ENCODE data around the gene CALML4.
A peak's percentile ranks its signal among the peaks of the same experiment; 100 is the strongest.
"Not testable (repeated sequence)": the region's sequence is repeated elsewhere in the genome, so short reads cannot be mapped to it uniquely, and the experiment has no call there.

Gene CALML4, protein sequence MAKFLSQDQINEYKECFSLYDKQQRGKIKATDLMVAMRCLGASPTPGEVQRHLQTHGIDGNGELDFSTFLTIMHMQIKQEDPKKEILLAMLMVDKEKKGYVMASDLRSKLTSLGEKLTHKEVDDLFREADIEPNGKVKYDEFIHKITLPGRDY

GRCh38 chr15:68204776-68205557 lies at the start of gene CALML4:
CALML4 (minus strand) TSS chr15:68205332; CDS start chr15:68205247, 85 bp downstream.
- Histone ChIP-seq H3K36me3 (ENCODE audit: control insufficient read depth in 1 of 2, insufficient read depth in 2 of 2, low read length in 2 of 2) (no peaks in the 10 kb centered on the region), H3K27me3 (ENCODE audit: control insufficient read depth in 1 of 2, insufficient read depth in 2 of 2, low read length in 2 of 2) (no peaks in the 10 kb centered on the region), H3K4me1 (ENCODE audit: control insufficient read depth in 1 of 2, insufficient read depth in 2 of 2, low read length in 2 of 2) (peaks cover 45 to 61% of the 10 kb centered on the region in 2 donors), H3K9ac (ENCODE audit: low read depth in 1 of 2, low read length in 2 of 2) (peak within 1 kb of the TSS; percentile 73 to 83), H3K9me3 (ENCODE audit: control insufficient read depth in 1 of 2, low read length in 2 of 2) (no peaks in the 10 kb centered on the region), H3K27ac (ENCODE audit: low read depth, low read length) (peak within 1 kb of the TSS; percentile 86), H3K4me3 (ENCODE audit: low read depth in 1 of 2, low read length in 2 of 2) (peak within 1 kb of the TSS; percentile 82 to 94)

DNA sequence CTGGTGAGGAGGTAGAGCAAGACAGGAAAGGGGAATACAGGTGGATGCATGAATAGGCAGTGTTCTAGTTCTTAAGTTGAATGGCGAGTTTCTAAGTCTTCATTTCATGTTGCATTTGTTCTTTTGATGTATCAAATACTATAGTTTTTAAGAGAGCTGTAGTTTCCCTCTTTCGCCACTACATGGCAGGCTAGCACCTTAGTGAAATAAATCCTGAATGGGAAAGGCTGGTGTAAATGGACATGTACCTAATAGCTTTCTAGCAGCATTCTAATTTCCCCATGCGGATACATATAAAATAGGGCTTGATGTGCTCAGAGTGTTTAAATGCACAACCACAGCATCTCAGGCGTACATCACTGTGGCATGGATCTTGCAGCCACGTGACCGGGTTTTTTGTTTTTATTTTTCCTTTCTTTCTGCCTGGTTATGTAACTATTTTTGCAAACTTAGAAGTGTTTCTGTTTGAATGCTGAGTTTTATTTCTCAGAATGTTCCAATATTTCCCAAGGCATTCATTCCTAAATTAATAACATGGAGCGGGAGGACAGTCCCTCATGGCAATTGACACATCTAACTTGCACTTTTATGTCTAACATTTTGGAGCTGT lies 47.9 kb upstream of the CALML4 start:
- Histone ChIP-seq H3K36me3 (ENCODE audit: control insufficient read depth in 1 of 2, insufficient read depth in 2 of 2, low read length in 2 of 2) (no peaks in the 10 kb centered on the region), H3K9ac (ENCODE audit: low read depth in 1 of 2, low read length in 2 of 2) (no peak overlapping the region), H3K4me1 (ENCODE audit: control insufficient read depth in 1 of 2, insufficient read depth in 2 of 2, low read length in 2 of 2) (no peaks in the 10 kb centered on the region), H3K4me3 (ENCODE audit: low read depth in 1 of 2, low read length in 2 of 2) (no peak overlapping the region), H3K27me3 (ENCODE audit: control insufficient read depth in 1 of 2, insufficient read depth in 2 of 2, low read length in 2 of 2) (no peaks in the 10 kb centered on the region), H3K9me3 (ENCODE audit: control insufficient read depth in 1 of 2, low read length in 2 of 2) (no peaks in the 10 kb centered on the region), H3K27ac (ENCODE audit: low read depth, low read length) (no peak overlapping the region)

- Histone ChIP-seq H3K27me3 (ENCODE audit: control insufficient read depth in 1 of 2, insufficient read depth in 2 of 2, low read length in 2 of 2) (no peaks in the 10 kb centered on the region), H3K4me1 (ENCODE audit: control insufficient read depth in 1 of 2, insufficient read depth in 2 of 2, low read length in 2 of 2) (no peaks in the 10 kb centered on the region), H3K9ac (ENCODE audit: low read depth in 1 of 2, low read length in 2 of 2) (no peak overlapping the region), H3K9me3 (ENCODE audit: control insufficient read depth in 1 of 2, low read length in 2 of 2) (peaks cover 0 to 6% of the 10 kb centered on the region in 2 donors), H3K27ac (ENCODE audit: low read depth, low read length) (no peak overlapping the region), H3K36me3 (ENCODE audit: control insufficient read depth in 1 of 2, insufficient read depth in 2 of 2, low read length in 2 of 2) (no peaks in the 10 kb centered on the region), H3K4me3 (ENCODE audit: low read depth in 1 of 2, low read length in 2 of 2) (no peak overlapping the region)
Measured at GRCh38 chr15:68249058-68249713, 44.1 kb upstream of the CALML4 start.

- no peaks in the 10 kb centered on the region for H3K27me3 ChIP-seq (ENCODE audit: control insufficient read depth in 1 of 2, insufficient read depth in 2 of 2, low read length in 2 of 2)
- H3K9me3 ChIP-seq (ENCODE audit: control insufficient read depth in 1 of 2, low read length in 2 of 2): peaks cover 0 to 9% of the 10 kb centered on the region in 2 donors
- H3K36me3 ChIP-seq (ENCODE audit: control insufficient read depth in 1 of 2, insufficient read depth in 2 of 2, low read length in 2 of 2): no peaks in the 10 kb centered on the region
- no peak overlapping the region for H3K27ac ChIP-seq (ENCODE audit: low read depth, low read length)
- no peak overlapping the region for H3K9ac ChIP-seq (ENCODE audit: low read depth in 1 of 2, low read length in 2 of 2)
- no peak overlapping the region for H3K4me3 ChIP-seq (ENCODE audit: low read depth in 1 of 2, low read length in 2 of 2)
- H3K4me1 ChIP-seq (ENCODE audit: control insufficient read depth in 1 of 2, insufficient read depth in 2 of 2, low read length in 2 of 2): no peaks in the 10 kb centered on the region
Measured at GRCh38 chr15:68244235-68244634, 39.1 kb upstream of the CALML4 start.

- H3K9ac ChIP-seq (ENCODE audit: low read depth in 1 of 2, low read length in 2 of 2): no peak overlapping the region
- no peak overlapping the region for H3K27ac ChIP-seq (ENCODE audit: low read depth, low read length)
- H3K4me1 ChIP-seq (ENCODE audit: control insufficient read depth in 1 of 2, insufficient read depth in 2 of 2, low read length in 2 of 2): no peaks in the 10 kb centered on the region
- H3K36me3 ChIP-seq (ENCODE audit: control insufficient read depth in 1 of 2, insufficient read depth in 2 of 2, low read length in 2 of 2): no peaks in the 10 kb centered on the region
- H3K9me3 ChIP-seq (ENCODE audit: control insufficient read depth in 1 of 2, low read length in 2 of 2): peaks cover 0 to 9% of the 10 kb centered on the region in 2 donors
- no peak overlapping the region for H3K4me3 ChIP-seq (ENCODE audit: low read depth in 1 of 2, low read length in 2 of 2)
- H3K27me3 ChIP-seq (ENCODE audit: control insufficient read depth in 1 of 2, insufficient read depth in 2 of 2, low read length in 2 of 2): no peaks in the 10 kb centered on the region
Measured at GRCh38 chr15:68241088-68241935, 36.2 kb upstream of the CALML4 start.

DNA sequence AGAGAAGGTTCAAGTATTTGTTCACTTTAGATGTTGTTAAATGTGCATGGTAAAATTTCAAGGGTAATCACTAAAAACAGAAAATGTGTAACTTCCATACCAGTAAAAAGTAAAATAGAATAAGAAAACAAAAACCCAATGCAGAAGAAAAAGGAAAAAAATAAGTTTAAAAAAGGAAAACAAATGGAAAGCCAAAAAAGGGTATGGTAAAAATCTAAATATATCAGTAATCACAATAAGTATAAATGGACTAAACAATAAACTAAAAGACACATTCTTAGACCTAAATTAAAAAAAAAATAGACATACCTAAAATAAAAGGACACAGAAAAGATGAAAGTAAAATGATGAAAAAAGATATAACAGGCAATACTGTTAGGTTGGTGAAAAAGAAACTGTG lies 33.9 kb upstream of the CALML4 start:
- no peak overlapping the region for H3K27ac ChIP-seq (ENCODE audit: low read depth, low read length)
- peaks cover 0 to under 1% of the 10 kb centered on the region in 2 donors for H3K4me1 ChIP-seq (ENCODE audit: control insufficient read depth in 1 of 2, insufficient read depth in 2 of 2, low read length in 2 of 2)
- no peak overlapping the region for H3K9ac ChIP-seq (ENCODE audit: low read depth in 1 of 2, low read length in 2 of 2)
- H3K9me3 ChIP-seq (ENCODE audit: control insufficient read depth in 1 of 2, low read length in 2 of 2): peaks cover 0 to under 1% of the 10 kb centered on the region in 2 donors
- H3K36me3 ChIP-seq (ENCODE audit: control insufficient read depth in 1 of 2, insufficient read depth in 2 of 2, low read length in 2 of 2): no peaks in the 10 kb centered on the region
- no peaks in the 10 kb centered on the region for H3K27me3 ChIP-seq (ENCODE audit: control insufficient read depth in 1 of 2, insufficient read depth in 2 of 2, low read length in 2 of 2)
- H3K4me3 ChIP-seq (ENCODE audit: low read depth in 1 of 2, low read length in 2 of 2): no peak overlapping the region

GRCh38 chr15:68235022-68235421 lies 29.9 kb upstream of the CALML4 start:
- H3K9ac ChIP-seq (ENCODE audit: low read depth in 1 of 2, low read length in 2 of 2): no peak overlapping the region
- H3K4me1 ChIP-seq (ENCODE audit: control insufficient read depth in 1 of 2, insufficient read depth in 2 of 2, low read length in 2 of 2): peaks cover 7 to 12% of the 10 kb centered on the region in 2 donors
- no peak overlapping the region for H3K4me3 ChIP-seq (ENCODE audit: low read depth in 1 of 2, low read length in 2 of 2)
- H3K27me3 ChIP-seq (ENCODE audit: control insufficient read depth in 1 of 2, insufficient read depth in 2 of 2, low read length in 2 of 2): no peaks in the 10 kb centered on the region
- no peak overlapping the region for H3K27ac ChIP-seq (ENCODE audit: low read depth, low read length)
- H3K9me3 ChIP-seq (ENCODE audit: control insufficient read depth in 1 of 2, low read length in 2 of 2): no peaks in the 10 kb centered on the region
- no peaks in the 10 kb centered on the region for H3K36me3 ChIP-seq (ENCODE audit: control insufficient read depth in 1 of 2, insufficient read depth in 2 of 2, low read length in 2 of 2)

GRCh38 chr15:68234520-68234919 lies 29.4 kb upstream of the CALML4 start:
- H3K4me3 ChIP-seq (ENCODE audit: low read depth in 1 of 2, low read length in 2 of 2); H3K36me3 ChIP-seq (ENCODE audit: control insufficient read depth in 1 of 2, insufficient read depth in 2 of 2, low read length in 2 of 2); H3K9me3 ChIP-seq (ENCODE audit: control insufficient read depth in 1 of 2, low read length in 2 of 2); H3K27me3 ChIP-seq (ENCODE audit: control insufficient read depth in 1 of 2, insufficient read depth in 2 of 2, low read length in 2 of 2); H3K9ac ChIP-seq (ENCODE audit: low read depth in 1 of 2, low read length in 2 of 2); H3K27ac ChIP-seq (ENCODE audit: low read depth, low read length): not testable (repeated sequence)
- peaks cover 11 to 14% of the 10 kb centered on the region in 2 donors for H3K4me1 ChIP-seq (ENCODE audit: control insufficient read depth in 1 of 2, insufficient read depth in 2 of 2, low read length in 2 of 2)

GRCh38 chr15:68234060-68234459 lies 28.9 kb upstream of the CALML4 start:
- no peaks in the 10 kb centered on the region for H3K36me3 ChIP-seq (ENCODE audit: control insufficient read depth in 1 of 2, insufficient read depth in 2 of 2, low read length in 2 of 2)
- H3K4me1 ChIP-seq (ENCODE audit: control insufficient read depth in 1 of 2, insufficient read depth in 2 of 2, low read length in 2 of 2): peaks cover 11 to 14% of the 10 kb centered on the region in 2 donors
- no peaks in the 10 kb centered on the region for H3K9me3 ChIP-seq (ENCODE audit: control insufficient read depth in 1 of 2, low read length in 2 of 2)
- H3K4me3 ChIP-seq (ENCODE audit: low read depth in 1 of 2, low read length in 2 of 2): no peak overlapping the region
- H3K9ac ChIP-seq (ENCODE audit: low read depth in 1 of 2, low read length in 2 of 2): peak overlapping the region in 1 of 2 donors; percentile 19
- H3K27me3 ChIP-seq (ENCODE audit: control insufficient read depth in 1 of 2, insufficient read depth in 2 of 2, low read length in 2 of 2): no peaks in the 10 kb centered on the region
- no peak overlapping the region for H3K27ac ChIP-seq (ENCODE audit: low read depth, low read length)

Data from duodenal mucosa (tissue), 2 donors.